HEK293 (cell line): ENCODE results near the gene ICAM5.
A peak's percentile ranks its signal among the peaks of the same experiment; 100 is the strongest.

Experiments used
- CTCF ChIA-PET: fragments of 350-600 bp; formaldehyde crosslinking; extraction: SDS; loops from one replicate; lab custom pipeline; 2021; ENCODE audit warnings: antibody characterized with exemption; lab: Yijun Ruan, JAX
- POLR2A ChIA-PET: fragments of 300-600 bp; formaldehyde crosslinking; extraction: SDS; loops from one replicate; lab custom pipeline; 2020; ENCODE audit warnings: antibody characterized with exemption, inconsistent platforms; lab: Yijun Ruan, JAX
- H3K27ac ChIP-seq: fragments of 200-500 bp; sonication (Bioruptor generic); 2 replicates; pipeline ENCODE4 v1.5.1; 2014; ENCODE audit warnings: low read depth, low read length, control low read depth, inconsistent platforms; ENCODE audit errors: extremely low read depth
- H3K36me3 ChIP-seq, 2 experiments: fragments of 200-500 bp in 1 of 2; sonication (Bioruptor generic) in 1 of 2; 1 replicate in 1 of 2; 2 replicates in 1 of 2; pipeline ENCODE4 v1.5.1; 2014 to 2017; ENCODE audit warnings: inconsistent platforms in 2 of 2, low read length in 2 of 2; ENCODE audit not compliant: control insufficient read depth in 2 of 2, insufficient read depth in 1 of 2
- H3K4me1 ChIP-seq: fragments of 200-500 bp; sonication (Bioruptor generic); 2 replicates; pipeline ENCODE4 v1.5.1; 2014; ENCODE audit warnings: mild to moderate bottlenecking, low read length, inconsistent platforms; ENCODE audit not compliant: control insufficient read depth, insufficient read depth
- H3K4me3 ChIP-seq: 2 replicates; pipeline ENCODE4 v1.5.1; 2011; ENCODE audit warnings: low read depth, mild to moderate bottlenecking, control low read depth, low read length, moderate library complexity
- H3K9me3 ChIP-seq: fragments of 200-500 bp; sonication (Bioruptor generic); 2 replicates; pipeline ENCODE4 v1.5.1; 2014; ENCODE audit warnings: low read depth, low read length, inconsistent platforms; ENCODE audit not compliant: control insufficient read depth, insufficient read depth
- BCL6B ChIP-seq: fragments of 450-650 bp; formaldehyde crosslinking; IDR thresholded peaks from 2 replicates; pipeline ENCODE4 v1.5.1; 2017; ENCODE audit warnings: missing biosample characterization, missing genetic modification characterization
- IKZF3 ChIP-seq: fragments of 450-650 bp; IDR thresholded peaks from 2 replicates; pipeline ENCODE4 v1.5.0; 2018; ENCODE audit warnings: missing biosample characterization, mild to moderate bottlenecking, missing genetic modification characterization, moderate library complexity
- SETDB1 ChIP-seq: IDR thresholded peaks from one replicate; pipeline ENCODE4 v1.6.1; 2017; ENCODE audit warnings: mild to moderate bottlenecking, low read length, moderate library complexity, mixed read lengths; ENCODE audit not compliant: insufficient read length
- WT1 ChIP-seq: fragments of 450-650 bp; formaldehyde crosslinking; IDR thresholded peaks from 2 replicates; pipeline ENCODE4 v1.5.1; 2016; ENCODE audit warnings: missing biosample characterization, missing genetic modification characterization
- ZBTB20 ChIP-seq: fragments of 450-650 bp; formaldehyde crosslinking; IDR thresholded peaks from 2 replicates; pipeline ENCODE4 v1.5.1; 2016; ENCODE audit warnings: missing biosample characterization, missing genetic modification characterization
- ZNF132 ChIP-seq: fragments of 450-650 bp; formaldehyde crosslinking; IDR thresholded peaks from 2 replicates; pipeline ENCODE4 v1.5.1; 2017; ENCODE audit warnings: missing biosample characterization, missing genetic modification characterization, borderline replicate concordance
- ZNF18 ChIP-seq: fragments of 450-650 bp; formaldehyde crosslinking; IDR thresholded peaks from 2 replicates; pipeline ENCODE4 v1.5.1; 2016; ENCODE audit warnings: missing biosample characterization, missing genetic modification characterization
- ZNF184 ChIP-seq: fragments of 450-650 bp; IDR thresholded peaks from 2 replicates; pipeline ENCODE4 v1.5.1; 2018; ENCODE audit warnings: missing biosample characterization, mild to moderate bottlenecking, missing genetic modification characterization
- ZNF266 ChIP-seq: fragments of 450-650 bp; formaldehyde crosslinking; IDR thresholded peaks from 2 replicates; pipeline ENCODE4 v1.5.1; 2016; ENCODE audit warnings: missing biosample characterization, missing genetic modification characterization, low read depth
- ZNF292 ChIP-seq: fragments of 450-650 bp; formaldehyde crosslinking; IDR thresholded peaks from 2 replicates; pipeline ENCODE4 v1.5.1; 2016; ENCODE audit warnings: low read depth, missing biosample characterization, missing genetic modification characterization, borderline replicate concordance
- ZNF324 ChIP-seq: fragments of 450-650 bp; formaldehyde crosslinking; IDR thresholded peaks from 2 replicates; pipeline ENCODE4 v1.5.1; 2016; ENCODE audit warnings: missing biosample characterization, missing genetic modification characterization
- ZNF341 ChIP-seq: fragments of 450-650 bp; formaldehyde crosslinking; IDR thresholded peaks from 2 replicates; pipeline ENCODE4; 2016; ENCODE audit warnings: low read depth, missing biosample characterization, missing genetic modification characterization
- ZNF37A ChIP-seq: fragments of 450-650 bp; IDR thresholded peaks from 2 replicates; pipeline ENCODE4 v1.5.1; 2018; ENCODE audit warnings: missing biosample characterization, missing genetic modification characterization
- ZNF585B ChIP-seq: fragments of 450-650 bp; formaldehyde crosslinking; IDR thresholded peaks from 2 replicates; pipeline ENCODE4 v1.5.1; 2016; ENCODE audit warnings: missing biosample characterization, missing genetic modification characterization
- ZNF623 ChIP-seq: fragments of 450-650 bp; formaldehyde crosslinking; IDR thresholded peaks from 2 replicates; pipeline ENCODE4 v1.5.1; 2016; ENCODE audit warnings: missing biosample characterization, missing genetic modification characterization
- ZNF629 ChIP-seq: fragments of 450-650 bp; formaldehyde crosslinking; IDR thresholded peaks from 2 replicates; pipeline ENCODE4 v1.5.1; 2017; ENCODE audit warnings: missing biosample characterization, missing genetic modification characterization
- ZSCAN16 ChIP-seq: fragments of 450-650 bp; formaldehyde crosslinking; IDR thresholded peaks from 2 replicates; pipeline ENCODE4 v1.5.1; 2016; ENCODE audit warnings: missing biosample characterization, missing genetic modification characterization
- ZSCAN5A ChIP-seq: fragments of 450-650 bp; formaldehyde crosslinking; IDR thresholded peaks from 2 replicates; pipeline ENCODE4 v1.5.1; 2016; ENCODE audit warnings: missing biosample characterization, missing genetic modification characterization
- ZXDB ChIP-seq: fragments of 450-650 bp; formaldehyde crosslinking; IDR thresholded peaks from 2 replicates; pipeline ENCODE4 v1.5.1; 2016; ENCODE audit warnings: missing biosample characterization, missing genetic modification characterization
- TF ChIP-seq, protein P1 (sequence below): fragments of 450-650 bp; formaldehyde crosslinking; IDR thresholded peaks from 2 replicates; pipeline ENCODE4 v1.5.1; 2017; ENCODE audit warnings: missing biosample characterization, missing genetic modification characterization
- TF ChIP-seq, protein P2 (sequence below): fragments of 450-650 bp; formaldehyde crosslinking; IDR thresholded peaks from 2 replicates; pipeline ENCODE4 v1.5.1; 2016; ENCODE audit warnings: missing biosample characterization, missing genetic modification characterization

Gene ICAM5

DNA sequence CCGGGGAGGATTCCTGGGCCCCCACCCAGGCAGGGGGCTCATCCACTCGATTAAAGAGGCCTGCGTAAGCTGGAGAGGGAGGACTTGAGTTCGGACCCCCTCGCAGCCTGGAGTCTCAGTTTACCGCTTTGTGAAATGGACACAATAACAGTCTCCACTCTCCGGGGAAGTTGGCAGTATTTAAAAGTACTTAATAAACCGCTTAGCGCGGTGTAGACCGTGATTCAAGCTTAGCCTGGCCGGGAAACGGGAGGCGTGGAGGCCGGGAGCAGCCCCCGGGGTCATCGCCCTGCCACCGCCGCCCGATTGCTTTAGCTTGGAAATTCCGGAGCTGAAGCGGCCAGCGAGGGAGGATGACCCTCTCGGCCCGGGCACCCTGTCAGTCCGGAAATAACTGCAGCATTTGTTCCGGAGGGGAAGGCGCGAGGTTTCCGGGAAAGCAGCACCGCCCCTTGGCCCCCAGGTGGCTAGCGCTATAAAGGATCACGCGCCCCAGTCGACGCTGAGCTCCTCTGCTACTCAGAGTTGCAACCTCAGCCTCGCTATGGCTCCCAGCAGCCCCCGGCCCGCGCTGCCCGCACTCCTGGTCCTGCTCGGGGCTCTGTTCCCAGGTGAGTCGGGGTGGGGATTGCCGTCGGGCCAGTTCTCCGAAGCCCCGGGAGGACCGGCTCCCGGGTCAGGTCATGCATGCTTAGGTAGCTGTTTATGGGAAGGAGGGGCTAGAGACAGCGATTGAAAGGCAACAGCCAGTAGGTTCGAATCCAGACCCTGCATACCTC, 18.9 kb upstream of the ICAM5 start, which contains the start of gene ICAM1:
TSS of gene ICAM1 (plus strand) at position 505 of the 779 bp plus-strand sequence. CDS start at position 545, 40 bp downstream.
- ChIA-PET POLR2A (interaction anchor here (0.5 to 2.5 kb wide), 11 partner anchors 12 to 281 kb away, joined by 3 to 17 read pairs (median 5); partner anchors contain the start of genes FDX2, ICAM5 and TYK2), CTCF (interaction anchor here (0.5 to 9.2 kb wide), 18 partner anchors 9 to 485 kb away, joined by 3 to 170 read pairs (median 4); partner anchors contain the start of genes ICAM5 and TYK2)
- H3K4me1 ChIP-seq = no peaks in the 10 kb centered on the region
- H3K27ac ChIP-seq = no peak within 1 kb of the TSS
- TF ChIP-seq ZNF623 (tag by site-specific recombination) = no peak
- TF ChIP-seq, protein P1, sequence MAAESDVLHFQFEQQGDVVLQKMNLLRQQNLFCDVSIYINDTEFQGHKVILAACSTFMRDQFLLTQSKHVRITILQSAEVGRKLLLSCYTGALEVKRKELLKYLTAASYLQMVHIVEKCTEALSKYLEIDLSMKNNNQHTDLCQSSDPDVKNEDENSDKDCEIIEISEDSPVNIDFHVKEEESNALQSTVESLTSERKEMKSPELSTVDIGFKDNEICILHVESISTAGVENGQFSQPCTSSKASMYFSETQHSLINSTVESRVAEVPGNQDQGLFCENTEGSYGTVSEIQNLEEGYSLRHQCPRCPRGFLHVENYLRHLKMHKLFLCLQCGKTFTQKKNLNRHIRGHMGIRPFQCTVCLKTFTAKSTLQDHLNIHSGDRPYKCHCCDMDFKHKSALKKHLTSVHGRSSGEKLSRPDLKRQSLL (tag by site-specific recombination) = 0 out of 2 replicates have a peak, but pooled peaks have one; percentile 9
- H3K4me3 ChIP-seq = no peak within 1 kb of the TSS
- no peaks in the 10 kb centered on the region for H3K9me3 ChIP-seq
- no peaks in the 10 kb centered on the region for H3K36me3 ChIP-seq

GRCh38 chr19:10271543-10272086, 18.1 kb upstream of the ICAM5 start:
- ChIA-PET CTCF (interaction anchor here (0.6 to 9.2 kb wide), 13 partner anchors 12 to 146 kb away, joined by 3 to 170 read pairs (median 6); partner anchors contain the start of gene ICAM5), POLR2A (interaction anchor here (0.5 to 2.5 kb wide), 7 partner anchors 11 to 280 kb away, joined by 3 to 17 read pairs (median 5); partner anchors contain the start of gene TYK2)
- H3K4me1 ChIP-seq = no peaks in the 10 kb centered on the region
- no peaks in the 10 kb centered on the region for H3K36me3 ChIP-seq
- no peak overlapping the region for H3K4me3 ChIP-seq
- no peaks in the 10 kb centered on the region for H3K9me3 ChIP-seq
- no peak overlapping the region for H3K27ac ChIP-seq
- TF ChIP-seq ZNF132 (tag by site-specific recombination) (no peak), ZNF18 (tag by site-specific recombination) (0 out of 2 replicates have a peak, but pooled peaks have one; percentile 22), ZNF341 (tag by site-specific recombination) (no peak), ZNF324 (tag by site-specific recombination) (no peak), SETDB1 (no peak), ZNF292 (tag by site-specific recombination) (no peak), ZNF184 (peak; percentile 34; the same call in 1 of the 2 replicates)
- TF ChIP-seq, protein P2, sequence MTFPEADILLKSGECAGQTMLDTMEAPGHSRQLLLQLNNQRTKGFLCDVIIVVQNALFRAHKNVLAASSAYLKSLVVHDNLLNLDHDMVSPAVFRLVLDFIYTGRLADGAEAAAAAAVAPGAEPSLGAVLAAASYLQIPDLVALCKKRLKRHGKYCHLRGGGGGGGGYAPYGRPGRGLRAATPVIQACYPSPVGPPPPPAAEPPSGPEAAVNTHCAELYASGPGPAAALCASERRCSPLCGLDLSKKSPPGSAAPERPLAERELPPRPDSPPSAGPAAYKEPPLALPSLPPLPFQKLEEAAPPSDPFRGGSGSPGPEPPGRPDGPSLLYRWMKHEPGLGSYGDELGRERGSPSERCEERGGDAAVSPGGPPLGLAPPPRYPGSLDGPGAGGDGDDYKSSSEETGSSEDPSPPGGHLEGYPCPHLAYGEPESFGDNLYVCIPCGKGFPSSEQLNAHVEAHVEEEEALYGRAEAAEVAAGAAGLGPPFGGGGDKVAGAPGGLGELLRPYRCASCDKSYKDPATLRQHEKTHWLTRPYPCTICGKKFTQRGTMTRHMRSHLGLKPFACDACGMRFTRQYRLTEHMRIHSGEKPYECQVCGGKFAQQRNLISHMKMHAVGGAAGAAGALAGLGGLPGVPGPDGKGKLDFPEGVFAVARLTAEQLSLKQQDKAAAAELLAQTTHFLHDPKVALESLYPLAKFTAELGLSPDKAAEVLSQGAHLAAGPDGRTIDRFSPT (tag by site-specific recombination) = no peak

DNA sequence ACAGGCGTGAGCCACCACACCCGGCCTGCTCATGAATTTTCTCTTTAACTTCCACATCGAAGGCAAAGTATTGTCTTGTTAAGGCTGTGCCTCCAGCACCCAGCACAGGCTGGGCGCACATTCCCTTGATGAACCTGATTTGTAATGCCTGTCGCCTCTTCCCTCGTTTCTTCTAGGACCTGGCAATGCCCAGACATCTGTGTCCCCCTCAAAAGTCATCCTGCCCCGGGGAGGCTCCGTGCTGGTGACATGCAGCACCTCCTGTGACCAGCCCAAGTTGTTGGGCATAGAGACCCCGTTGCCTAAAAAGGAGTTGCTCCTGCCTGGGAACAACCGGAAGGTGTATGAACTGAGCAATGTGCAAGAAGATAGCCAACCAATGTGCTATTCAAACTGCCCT, 15.2 kb upstream of the ICAM5 start:
- Histone ChIP-seq H3K27ac (no peak overlapping the region), H3K9me3 (no peaks in the 10 kb centered on the region), H3K36me3 (no peaks in the 10 kb centered on the region), H3K4me1 (no peaks in the 10 kb centered on the region), H3K4me3 (no peak overlapping the region)
- ChIA-PET CTCF (interaction anchor here (1.0 to 1.2 kb wide), 2 partner anchors 16 to 114 kb away, joined by 3 to 4 read pairs; no protein-coding TSS in a partner anchor), POLR2A (interaction anchor here (0.6 to 1.6 kb wide), 4 partner anchors 15 to 123 kb away, joined by 3 read pairs; partner anchors contain the start of gene ICAM5)
- TF ChIP-seq ZNF266 (tag by site-specific recombination) (no peak), ZSCAN5A (no peak), IKZF3 (tag by site-specific recombination) (no peak), ZNF585B (tag by site-specific recombination) (no peak), BCL6B (no peak), ZNF629 (tag by site-specific recombination) (no peak), ZBTB20 (tag by site-specific recombination) (no peak), ZSCAN16 (tag by site-specific recombination) (no peak), WT1 (tag by site-specific recombination) (no peak), ZNF37A (tag by site-specific recombination) (no peak), ZXDB (tag by site-specific recombination) (no peak)
